ENCODE measurements around the gene UGT1A3. TPM values are rescaled to one million over a fixed set of nuclear protein-coding genes. Genes with fewer than 3 reads are reported as not detected.
"Not testable (repeated sequence)": the region's sequence is repeated elsewhere in the genome, so short reads cannot be mapped to it uniquely, and the experiment has no call there.

UGT1A3 gene
- total RNA-seq, 1 experiment from 2014 or later: not detected

DNA sequence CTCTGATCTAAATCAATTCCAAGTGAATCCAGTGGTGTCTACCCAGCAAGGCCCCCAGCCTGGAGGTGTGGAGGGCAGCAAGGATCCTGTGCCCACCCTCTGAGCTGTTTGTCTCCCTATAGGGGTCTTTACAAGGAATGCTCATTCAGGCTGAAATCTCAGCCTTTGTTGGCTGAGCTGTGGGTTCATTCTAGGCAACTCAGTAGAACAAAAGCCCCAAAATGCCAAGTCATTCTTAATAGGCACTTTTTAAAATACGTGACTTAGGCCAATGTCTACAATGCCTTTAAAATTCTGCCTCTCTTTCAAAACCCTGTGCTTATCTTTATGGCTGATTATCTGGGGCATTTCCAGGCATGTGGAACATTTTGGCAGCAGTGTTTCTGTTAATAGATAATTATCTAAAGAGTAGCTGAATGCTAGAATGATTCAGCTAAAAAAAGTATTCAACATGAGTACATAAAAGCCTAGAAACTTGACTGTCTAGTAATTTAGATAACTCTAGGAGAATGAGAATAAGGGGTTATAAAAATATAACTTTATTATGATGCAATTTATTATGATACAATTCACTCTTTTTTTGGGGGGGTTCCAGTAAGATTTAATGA lies 28.7 kb upstream of the UGT1A3 start:
- Histone ChIP-seq H3K27me3 (no peaks in the 10 kb centered on the region), H3K9me3 (peaks cover 2% of the 10 kb centered on the region; the same call in 1 of the 2 replicates), H3K4me3 (no peak overlapping the region), H3K36me3 (no peaks in the 10 kb centered on the region; the same call in 1 of the 2 replicates)
- DNase-seq: peak; percentile 68

DNA sequence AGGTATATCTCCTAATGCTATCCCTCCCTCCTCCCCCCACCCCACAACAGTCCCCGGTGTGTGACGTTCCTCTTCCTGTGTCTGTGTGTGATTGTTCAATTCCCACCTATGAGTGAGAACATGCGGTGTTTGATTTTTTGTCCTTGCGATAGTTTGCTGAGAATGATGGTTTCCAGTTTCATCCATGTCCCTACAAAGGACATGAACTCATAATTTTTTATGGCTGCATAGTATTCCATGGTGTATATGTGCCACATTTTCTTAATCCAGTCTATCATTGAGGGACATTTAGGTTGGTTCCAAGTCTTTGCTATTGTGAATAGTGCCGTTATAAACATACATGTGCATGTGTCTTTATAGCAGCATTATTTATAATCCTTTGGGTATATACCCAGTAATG lies 28.0 kb upstream of the UGT1A3 start:
- H3K4me3 ChIP-seq, H3K27me3 ChIP-seq, DNase-seq, H3K36me3 ChIP-seq, H3K9me3 ChIP-seq: not testable (repeated sequence)

DNA sequence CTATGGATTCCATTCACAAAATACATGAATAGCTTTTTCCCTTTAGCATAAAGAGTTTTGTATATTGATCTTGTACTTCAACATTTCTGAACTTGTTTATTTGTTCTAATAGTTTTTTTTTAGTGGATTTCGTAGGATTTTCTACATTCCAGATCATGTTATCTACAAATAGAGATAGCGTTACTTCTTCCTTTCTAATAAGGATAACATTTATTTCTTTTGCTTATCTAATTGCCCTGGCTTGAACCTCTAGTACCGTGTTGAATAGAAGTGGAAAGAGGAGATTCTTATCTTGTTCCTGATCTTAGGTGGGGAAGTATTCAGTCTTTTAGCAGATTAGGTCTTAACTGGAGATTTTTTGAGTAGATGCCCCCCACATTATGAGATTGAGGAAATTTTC lies 26.6 kb upstream of the UGT1A3 start:
- Histone ChIP-seq H3K27me3 (no peaks in the 10 kb centered on the region), H3K9me3 (peaks cover 2% of the 10 kb centered on the region; the same call in 1 of the 2 replicates), H3K36me3 (no peaks in the 10 kb centered on the region; the same call in 1 of the 2 replicates), H3K4me3 (no peak overlapping the region)
- DNase-seq: no peak

DNA sequence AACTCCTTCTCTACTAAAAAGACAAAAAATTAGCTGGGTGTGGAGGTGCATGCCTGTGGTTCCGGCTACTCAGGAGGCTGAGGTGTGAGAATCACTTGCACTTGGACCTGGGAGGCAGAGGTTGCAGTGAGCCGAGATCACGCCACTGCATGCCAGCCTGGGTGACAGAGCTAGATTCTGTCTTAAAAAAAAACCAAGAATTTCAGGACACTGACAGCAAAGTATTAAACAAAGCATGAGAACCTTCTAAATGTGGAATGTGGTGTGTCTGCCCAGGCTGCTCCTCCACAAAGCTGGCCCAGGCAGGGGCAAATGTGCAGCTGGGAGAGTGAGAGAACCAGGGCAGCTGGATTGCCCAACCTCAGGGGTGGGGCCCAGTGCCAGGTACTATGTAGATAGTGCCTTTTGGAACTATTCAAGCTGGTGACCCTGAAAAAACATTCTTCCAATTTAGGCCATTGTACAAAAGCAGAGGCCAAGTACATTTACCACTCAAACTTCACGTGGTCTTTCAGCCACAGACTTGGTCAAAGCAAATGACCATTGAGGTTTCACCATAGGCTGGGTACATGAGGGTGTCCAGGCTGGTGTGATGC lies 22.8 kb upstream of the UGT1A3 start:
- no peaks in the 10 kb centered on the region for H3K27me3 ChIP-seq
- H3K4me3 ChIP-seq: no peak overlapping the region
- H3K9me3 ChIP-seq: peaks cover 2% of the 10 kb centered on the region; the same call in 1 of the 2 replicates
- no peaks in the 10 kb centered on the region; the same call in 1 of the 2 replicates for H3K36me3 ChIP-seq
- peak; percentile 83 for DNase-seq

DNA sequence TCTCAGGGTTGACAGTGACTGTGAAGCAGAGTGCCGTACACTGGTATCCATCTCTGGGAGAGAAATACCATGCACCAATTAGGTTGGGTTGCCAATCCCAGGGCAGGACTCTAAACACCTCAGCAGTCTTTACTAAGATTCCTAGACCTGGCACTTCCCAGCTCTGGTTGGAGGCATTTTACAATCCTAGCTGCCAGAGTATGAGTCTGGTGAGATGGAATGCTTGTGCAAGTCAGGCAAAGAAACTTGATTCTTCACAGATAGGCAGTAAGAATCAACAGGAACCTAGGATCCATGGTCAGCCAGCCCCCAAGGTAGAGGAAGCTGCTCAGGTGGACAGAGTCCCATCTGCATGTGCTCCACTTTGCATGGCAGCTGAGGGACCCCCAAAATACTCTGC lies 22.1 kb upstream of the UGT1A3 start:
- Histone ChIP-seq H3K36me3 (no peaks in the 10 kb centered on the region; the same call in 1 of the 2 replicates), H3K9me3 (peaks cover 2% of the 10 kb centered on the region; the same call in 1 of the 2 replicates), H3K27me3 (no peaks in the 10 kb centered on the region), H3K4me3 (no peak overlapping the region)
- peak; percentile 69 for DNase-seq

DNA sequence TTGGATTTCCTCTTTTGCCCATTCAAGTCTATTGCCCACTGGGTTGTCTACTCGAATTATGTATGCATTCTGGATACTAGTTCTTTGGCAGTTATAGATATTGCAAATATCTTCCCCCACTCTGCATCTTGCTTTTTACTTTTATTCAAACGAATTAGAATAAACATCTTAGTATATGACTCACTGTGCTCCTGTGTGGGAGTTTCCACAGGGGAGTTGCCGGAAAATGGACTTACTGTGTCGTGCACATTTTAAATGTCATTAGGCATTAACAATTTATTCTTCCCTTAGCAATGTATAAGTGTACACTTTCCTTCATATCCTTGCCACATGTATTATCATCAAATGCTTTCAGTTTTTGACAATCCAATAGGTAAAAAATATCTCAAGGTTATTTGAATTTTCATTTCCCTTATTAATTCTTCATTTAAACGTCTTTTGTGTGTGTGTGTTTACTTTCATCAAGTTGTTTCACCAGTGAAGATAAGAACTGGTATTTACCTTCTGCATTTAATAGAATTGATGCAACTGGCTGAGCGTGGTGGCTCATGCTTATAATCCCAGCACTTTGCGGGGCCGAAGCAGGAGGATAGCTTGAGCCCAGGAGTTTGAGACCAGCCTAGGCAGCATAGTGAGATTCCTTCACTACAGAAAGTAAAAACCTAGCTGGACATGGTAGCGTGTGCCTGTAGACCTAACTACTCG lies 20.8 kb upstream of the UGT1A3 start:
- peak; percentile 38 for DNase-seq
- H3K36me3 ChIP-seq: no peaks in the 10 kb centered on the region
- H3K4me3 ChIP-seq: no peak overlapping the region
- H3K27me3 ChIP-seq: no peaks in the 10 kb centered on the region
- no peaks in the 10 kb centered on the region for H3K9me3 ChIP-seq

DNA sequence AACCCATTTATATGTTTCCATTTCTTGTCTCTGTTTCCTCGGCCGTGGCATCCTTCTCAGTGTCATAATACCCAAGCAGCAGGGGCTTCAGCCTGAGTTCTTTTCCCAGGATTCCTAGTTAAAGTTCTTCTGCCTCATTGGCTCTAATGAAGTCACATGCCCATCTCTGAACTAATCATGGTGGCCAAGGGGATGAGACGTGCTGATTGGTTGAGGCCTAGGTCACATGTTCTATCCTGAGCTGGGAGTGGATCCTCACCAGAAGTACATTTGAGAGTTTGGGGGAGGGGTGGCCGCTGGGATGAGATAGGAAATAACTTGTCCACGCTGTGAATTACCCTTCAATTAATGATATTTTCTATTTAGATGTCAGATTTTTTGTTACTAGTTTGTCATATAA lies 19.9 kb upstream of the UGT1A3 start:
- no peaks in the 10 kb centered on the region for H3K27me3 ChIP-seq
- no peak for DNase-seq
- H3K36me3 ChIP-seq: no peaks in the 10 kb centered on the region
- H3K9me3 ChIP-seq: no peaks in the 10 kb centered on the region
- H3K4me3 ChIP-seq: no peak overlapping the region

DNA sequence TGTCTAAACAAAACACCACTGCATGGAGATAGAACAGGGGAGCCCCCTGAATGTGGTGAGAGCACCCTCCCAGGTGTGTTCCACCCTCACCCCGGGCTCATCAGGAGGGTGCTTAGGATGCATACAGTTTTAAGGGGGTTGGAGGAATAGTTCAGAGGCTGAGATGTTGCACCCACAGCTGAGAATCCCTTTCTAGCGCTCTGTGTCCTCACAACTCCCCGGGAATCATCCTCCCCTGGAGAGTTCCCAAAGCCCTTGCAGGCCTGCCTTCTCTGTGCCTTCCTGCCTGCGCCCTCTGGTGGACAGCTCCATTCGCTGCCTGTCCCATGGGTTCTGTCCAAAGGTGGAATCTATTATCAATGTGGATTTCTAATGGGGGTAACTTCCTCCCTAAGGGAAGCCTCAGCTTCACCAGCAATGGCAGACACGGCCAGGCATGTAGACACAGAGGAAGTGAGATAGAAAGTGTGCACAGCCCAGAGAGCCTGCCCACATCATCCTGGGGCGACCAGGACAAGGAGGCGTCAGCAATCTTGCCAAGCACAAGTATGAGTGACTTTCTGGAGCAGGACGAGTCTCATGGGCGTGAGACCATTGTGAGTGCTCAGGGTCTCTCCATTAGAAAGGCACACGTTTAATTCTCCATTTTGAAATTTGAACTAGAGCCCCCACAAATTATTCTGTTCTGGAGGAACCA lies 17.4 kb upstream of the UGT1A3 start:
- no peaks in the 10 kb centered on the region for H3K36me3 ChIP-seq
- no peaks in the 10 kb centered on the region for H3K27me3 ChIP-seq
- H3K4me3 ChIP-seq: no peak overlapping the region
- peak; percentile 84 for DNase-seq
- no peaks in the 10 kb centered on the region for H3K9me3 ChIP-seq

DNA sequence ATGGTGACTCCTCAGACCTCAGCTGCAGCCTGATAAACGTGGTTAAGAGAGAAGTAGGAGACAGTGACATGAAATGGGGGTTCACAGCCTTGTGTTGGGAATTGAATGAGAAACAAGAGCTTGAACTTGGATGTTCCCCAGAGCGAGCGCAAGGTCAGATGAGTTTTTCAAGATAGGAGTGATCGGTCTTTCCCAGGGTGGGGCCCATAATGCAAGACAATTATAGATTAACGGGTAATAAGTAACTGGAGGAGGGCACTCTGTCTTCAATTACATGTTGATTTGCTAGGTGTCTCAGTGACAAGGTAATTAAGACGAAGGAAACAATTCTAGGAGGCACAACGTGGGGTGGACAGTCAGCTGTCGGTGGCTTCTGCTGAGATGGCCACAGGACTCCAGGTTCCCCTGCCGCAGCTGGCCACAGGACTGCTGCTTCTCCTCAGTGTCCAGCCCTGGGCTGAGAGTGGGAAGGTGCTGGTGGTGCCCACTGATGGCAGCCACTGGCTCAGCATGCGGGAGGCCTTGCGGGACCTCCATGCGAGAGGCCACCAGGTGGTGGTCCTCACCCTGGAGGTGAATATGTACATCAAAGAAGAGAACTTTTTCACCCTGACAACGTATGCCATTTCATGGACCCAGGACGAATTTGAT lies 16.1 kb upstream of the UGT1A3 start, which contains the start of gene UGT1A5:
Gene UGT1A5 (plus strand): TSS at position 297 of the 651 bp plus-strand sequence. CDS start 85 bp downstream, at position 382.
- Histone ChIP-seq H3K36me3 (no peaks in the 10 kb centered on the region), H3K27me3 (no peaks in the 10 kb centered on the region), H3K9me3 (no peaks in the 10 kb centered on the region), H3K4me3 (no peak within 1 kb of the TSS)
- DNase-seq: no peak

DNA sequence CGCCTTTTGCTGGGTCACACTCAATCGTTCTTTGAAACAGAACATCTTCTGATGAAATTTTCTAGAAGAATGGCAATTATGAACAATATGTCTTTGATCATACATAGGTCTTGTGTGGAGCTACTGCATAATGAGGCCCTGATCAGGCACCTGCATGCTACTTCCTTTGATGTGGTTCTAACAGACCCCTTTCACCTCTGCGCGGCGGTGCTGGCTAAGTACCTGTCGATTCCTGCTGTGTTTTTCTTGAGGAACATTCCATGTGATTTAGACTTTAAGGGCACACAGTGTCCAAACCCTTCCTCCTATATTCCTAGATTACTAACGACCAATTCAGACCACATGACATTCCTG lies 15.6 kb upstream of the UGT1A3 start:
- no peak for DNase-seq
- Histone ChIP-seq H3K36me3 (no peaks in the 10 kb centered on the region), H3K4me3 (no peak overlapping the region), H3K9me3 (no peaks in the 10 kb centered on the region), H3K27me3 (no peaks in the 10 kb centered on the region)

DNA sequence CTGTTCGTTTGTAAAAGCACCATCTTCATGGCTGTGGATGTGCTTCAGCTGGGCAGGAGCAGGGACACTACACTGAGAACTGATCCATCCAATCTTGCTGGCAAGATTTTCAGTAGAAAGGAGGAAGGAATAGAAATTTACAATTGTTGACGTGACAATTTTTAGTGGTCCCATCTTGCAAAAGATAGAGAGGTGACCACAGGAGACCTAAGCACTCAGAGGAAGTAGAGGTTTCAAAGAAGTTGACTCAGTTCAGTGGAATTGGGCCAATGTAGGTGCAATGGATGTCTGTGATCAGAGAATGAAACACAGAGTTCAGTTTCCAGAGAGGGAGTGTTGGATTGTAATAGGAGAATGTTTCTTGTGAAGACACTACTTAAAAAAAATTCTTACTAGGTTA lies 14.7 kb upstream of the UGT1A3 start:
- Histone ChIP-seq H3K27me3 (no peaks in the 10 kb centered on the region), H3K9me3 (no peaks in the 10 kb centered on the region), H3K36me3 (no peaks in the 10 kb centered on the region), H3K4me3 (no peak overlapping the region)
- no peak for DNase-seq

DNA sequence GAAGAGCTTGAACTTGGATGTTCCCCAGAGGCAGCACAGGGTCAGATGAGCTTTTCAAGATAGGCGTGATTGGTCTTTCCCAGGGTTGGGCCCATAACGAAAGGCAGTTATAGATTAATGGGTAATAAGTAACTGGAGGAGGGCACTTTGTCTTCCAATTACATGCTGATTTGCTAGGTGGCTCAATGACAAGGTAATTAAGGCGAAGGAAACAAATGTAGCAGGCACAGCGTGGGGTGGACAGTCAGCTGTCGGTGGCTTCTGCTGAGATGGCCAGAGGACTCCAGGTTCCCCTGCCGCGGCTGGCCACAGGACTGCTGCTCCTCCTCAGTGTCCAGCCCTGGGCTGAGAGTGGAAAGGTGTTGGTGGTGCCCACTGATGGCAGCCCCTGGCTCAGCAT lies 10.3 kb upstream of the UGT1A3 start, which contains the start of gene UGT1A4:
Gene UGT1A4 (plus strand): TSS at position 185 of the 400 bp plus-strand sequence. CDS start 85 bp downstream, at position 270.
- no peaks in the 10 kb centered on the region for H3K9me3 ChIP-seq
- H3K36me3 ChIP-seq: no peaks in the 10 kb centered on the region
- no peak within 1 kb of the TSS for H3K4me3 ChIP-seq
- no peak for DNase-seq
- no peaks in the 10 kb centered on the region for H3K27me3 ChIP-seq

DNA sequence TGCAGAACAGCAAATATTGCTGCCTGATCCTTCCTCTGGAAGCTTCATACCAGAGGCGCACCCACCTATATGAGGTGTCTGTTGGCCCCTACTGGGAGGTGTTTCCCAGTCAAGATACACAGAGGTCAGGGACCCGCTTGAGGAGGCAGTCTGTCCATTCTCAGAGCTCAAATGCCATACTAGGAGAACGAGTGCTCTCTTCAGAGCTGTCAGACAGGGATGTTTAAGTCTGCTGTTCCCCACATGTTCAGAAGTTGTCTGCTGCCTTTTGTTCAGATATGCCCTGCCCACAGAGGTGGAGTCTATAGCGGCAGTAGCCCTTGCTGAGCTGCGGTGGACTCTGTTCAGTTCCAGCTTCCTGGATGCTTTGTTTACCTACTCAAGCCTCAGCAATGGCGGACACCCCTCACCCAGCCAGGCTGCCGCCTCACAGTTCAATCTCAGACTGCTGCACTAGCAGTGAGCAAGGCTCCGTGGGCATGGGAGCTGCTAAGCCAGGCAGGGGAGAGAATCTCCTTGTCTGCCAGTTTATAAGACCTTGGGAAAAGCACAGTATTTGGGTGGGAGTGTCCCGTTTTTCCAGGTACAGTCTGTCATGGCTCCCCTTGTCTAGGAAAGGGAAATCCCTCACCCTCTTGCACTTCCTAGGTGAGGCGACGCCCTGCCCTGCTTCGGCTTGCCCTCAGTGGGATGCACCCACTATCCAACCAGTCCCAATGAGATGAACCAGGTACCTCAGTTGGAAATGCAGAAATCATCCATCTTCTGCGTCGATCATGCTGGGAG lies 8.2 kb downstream of the UGT1A3 start:
- not testable (repeated sequence) for DNase-seq, H3K36me3 ChIP-seq, H3K4me3 ChIP-seq, H3K27me3 ChIP-seq, H3K9me3 ChIP-seq

DNA sequence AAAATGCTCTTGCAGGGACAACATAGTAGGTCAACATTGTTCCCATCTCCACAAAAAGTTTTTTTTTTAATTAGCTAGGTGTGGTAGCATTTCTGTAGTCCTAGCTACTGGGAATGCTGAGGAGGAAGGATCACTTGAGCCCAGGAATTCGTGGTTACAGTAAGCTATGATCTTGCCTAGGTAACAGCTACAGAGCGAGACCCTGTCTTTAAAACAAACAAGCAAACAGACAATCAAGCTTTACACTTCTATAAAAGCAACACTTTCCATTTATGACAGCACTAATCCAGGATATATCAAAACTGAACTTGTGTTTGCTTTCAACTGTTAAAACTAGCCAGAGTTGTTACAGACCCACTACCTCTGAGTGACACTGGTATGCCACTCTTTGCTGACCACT lies 12.0 kb downstream of the UGT1A3 start:
- H3K36me3 ChIP-seq: no peaks in the 10 kb centered on the region
- H3K27me3 ChIP-seq: 0 out of 2 replicates have a peak, but pooled peaks cover 2% of the 10 kb centered on the region
- DNase-seq: no peak
- no peaks in the 10 kb centered on the region for H3K9me3 ChIP-seq
- H3K4me3 ChIP-seq: no peak overlapping the region

DNA sequence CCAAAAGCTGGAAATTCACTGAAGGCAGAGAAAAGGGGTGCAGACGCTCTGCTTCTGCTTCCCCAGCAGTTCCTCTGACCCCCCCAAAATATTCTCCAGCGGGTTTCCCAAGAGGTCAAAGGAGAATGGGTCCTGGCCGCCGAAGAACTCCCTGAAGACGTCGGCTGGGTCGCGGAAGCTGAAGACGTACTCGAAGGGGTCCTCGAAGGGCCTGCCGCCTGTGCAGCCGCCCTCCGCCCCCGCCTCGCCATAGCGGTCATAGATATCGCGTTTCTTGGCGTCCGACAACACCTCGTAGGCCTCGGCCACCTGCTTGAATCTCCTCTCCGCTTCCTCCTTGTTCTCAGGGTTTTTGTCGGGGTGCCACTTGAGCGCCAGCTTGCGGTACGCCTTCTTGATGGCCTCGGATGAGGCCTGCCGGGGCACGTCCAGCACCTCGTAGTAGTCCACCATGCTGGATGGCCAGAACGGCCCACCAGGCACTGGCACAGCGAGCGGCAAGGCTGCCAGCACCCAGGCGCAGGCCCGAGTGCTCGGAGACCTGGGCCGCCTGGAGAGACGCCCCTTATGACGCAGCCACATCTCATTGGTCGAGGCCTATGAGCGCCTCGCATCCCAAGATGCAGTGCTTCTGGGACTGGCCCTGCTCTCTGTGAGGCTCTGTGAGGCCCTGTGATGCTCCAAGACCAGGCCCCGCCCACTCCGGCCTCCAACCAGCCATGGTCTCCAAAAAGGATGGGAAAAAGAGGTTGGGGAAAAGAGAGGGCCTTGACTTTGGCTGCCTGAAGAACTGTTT lies 14.8 kb downstream of the UGT1A3 start:
- no peaks in the 10 kb centered on the region for H3K9me3 ChIP-seq
- H3K4me3 ChIP-seq: no peak overlapping the region
- H3K36me3 ChIP-seq: no peaks in the 10 kb centered on the region
- no peak for DNase-seq
- no peaks in the 10 kb centered on the region for H3K27me3 ChIP-seq
